PFSK-1 (cell line): ENCODE results near the gene ALPK3.

Source experiments
- FOXP2 ChIP-seq: optimal IDR thresholded peaks from 2 replicates; pipeline ENCODE3; 2011; ENCODE audit warnings: borderline replicate concordance, control low read depth, inconsistent platforms; ENCODE audit not compliant: insufficient read depth; ENCODE audit errors: extremely low read length, extremely low read depth
- POLR2AphosphoS5 ChIP-seq: IDR thresholded peaks from 2 replicates; pipeline ENCODE4 v1.6.1; 2012; ENCODE audit warnings: low read depth, mild to moderate bottlenecking, control low read depth, low read length, moderate library complexity
- REST ChIP-seq, 2 experiments: IDR thresholded peaks; 2 replicates each; pipeline versions ENCODE4 v1.6.1 to v1.8.0; 2011 to 2012; ENCODE audit warnings: low read depth in 2 of 2, low read length in 2 of 2, control low read depth in 1 of 2, inconsistent platforms in 1 of 2, mild to moderate bottlenecking in 1 of 2, moderate library complexity in 1 of 2; ENCODE audit not compliant: insufficient read depth in 1 of 2
- SIN3A ChIP-seq: IDR thresholded peaks from 2 replicates; pipeline ENCODE4 v1.6.1; 2012; ENCODE audit warnings: mild to moderate bottlenecking, low read length, moderate library complexity, borderline replicate concordance; ENCODE audit not compliant: insufficient read depth
- TAF1 ChIP-seq: IDR thresholded peaks from 2 replicates; pipeline ENCODE4 v1.6.1; 2012; ENCODE audit warnings: low read length, control low read depth, borderline replicate concordance; ENCODE audit not compliant: insufficient read depth

Gene ALPK3

DNA sequence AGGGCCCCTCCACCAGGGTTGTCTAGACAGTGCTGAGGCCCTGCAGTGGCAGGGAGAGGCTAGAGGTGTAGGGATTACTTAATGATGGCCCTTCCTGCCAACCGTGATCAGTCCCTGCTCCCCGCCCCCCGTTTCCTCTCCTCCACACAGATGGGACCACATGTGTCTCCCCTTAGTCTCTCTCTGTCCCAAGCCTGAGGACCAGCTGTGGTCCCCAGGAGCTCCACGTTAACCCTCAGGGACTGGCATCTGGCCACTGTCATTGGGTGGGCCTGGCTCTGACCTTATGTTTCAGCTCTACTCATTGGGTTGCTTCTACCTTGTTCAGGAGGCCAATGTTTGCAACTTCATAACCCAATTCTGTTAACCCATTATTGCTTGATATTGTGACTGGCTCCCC lies 6.0 kb upstream of the ALPK3 start:
- TF ChIP-seq TAF1 = no peak
- no peak for TF ChIP-seq FOXP2
- TF ChIP-seq SIN3A = no peak
- TF ChIP-seq REST (IDR thresholded peaks at IDR 0.05; ENCODE audit: insufficient read depth in 1 of 2, low read depth in 2 of 2, low read length in 2 of 2) = no peak
- no peak for TF ChIP-seq POLR2AphosphoS5

DNA sequence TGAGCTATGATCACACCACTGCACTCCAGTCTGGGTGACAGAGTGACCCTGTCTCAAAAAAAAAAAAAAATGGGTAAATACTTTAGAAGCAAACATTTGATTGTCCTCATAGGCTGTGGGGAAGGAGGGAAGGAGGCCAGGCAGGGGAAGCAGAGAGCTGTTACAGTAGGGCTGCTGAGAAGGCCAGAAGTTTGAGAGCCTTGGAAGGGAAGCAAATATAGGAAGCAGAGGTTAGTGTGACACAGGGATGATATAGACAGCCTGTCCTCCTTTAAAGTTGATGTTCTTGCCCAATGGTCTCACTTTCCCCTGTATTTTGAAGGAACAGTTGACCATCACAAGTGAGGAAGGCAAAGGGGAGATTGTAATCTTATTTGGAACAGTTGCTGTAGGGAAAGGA lies 5.3 kb upstream of the ALPK3 start:
- TF ChIP-seq SIN3A (no peak), FOXP2 (no peak), POLR2AphosphoS5 (no peak), TAF1 (no peak), REST (IDR thresholded peaks at IDR 0.05; ENCODE audit: insufficient read depth in 1 of 2, low read depth in 2 of 2, low read length in 2 of 2) (no peak)

- no peak for TF ChIP-seq SIN3A
- no peak for TF ChIP-seq REST (IDR thresholded peaks at IDR 0.05; ENCODE audit: insufficient read depth in 1 of 2, low read depth in 2 of 2, low read length in 2 of 2)
- TF ChIP-seq TAF1 = no peak
- TF ChIP-seq FOXP2 = no peak
- TF ChIP-seq POLR2AphosphoS5 = no peak
Measured at GRCh38 chr15:84812842-84813241, 4.3 kb upstream of the ALPK3 start.

GRCh38 chr15:84813435-84813834 lies 3.7 kb upstream of the ALPK3 start:
- TF ChIP-seq SIN3A = no peak
- TF ChIP-seq TAF1 = no peak
- no peak for TF ChIP-seq POLR2AphosphoS5
- TF ChIP-seq FOXP2 = no peak
- no peak for TF ChIP-seq REST (IDR thresholded peaks at IDR 0.05; ENCODE audit: insufficient read depth in 1 of 2, low read depth in 2 of 2, low read length in 2 of 2)

- no peak for TF ChIP-seq POLR2AphosphoS5
- no peak for TF ChIP-seq FOXP2
- TF ChIP-seq REST (IDR thresholded peaks at IDR 0.05; ENCODE audit: insufficient read depth in 1 of 2, low read depth in 2 of 2, low read length in 2 of 2) = no peak
- no peak for TF ChIP-seq TAF1
- no peak for TF ChIP-seq SIN3A
Measured at GRCh38 chr15:84813931-84814330, 3.2 kb upstream of the ALPK3 start.
